Psoas muscle (tissue), 8 donors: ENCODE measurements around the gene ULK4. TPM values are rescaled to one million over a fixed set of nuclear protein-coding genes. Genes with fewer than 3 reads are reported as not detected.

Experiments
- ATAC-seq, 4 donors: fragments of 200-7000 bp; cut with Tn5 transposase; one replicate each; pipeline ENCODE4 v1.9.1; 2020; ENCODE audit warnings: moderate library complexity in 3 of 4, mild to moderate bottlenecking in 2 of 4
- DNase-seq, 2 donors: peaks; one replicate each; pipeline ENCODE4 v3.0.0-alpha.2; 2020
- H3K27ac ChIP-seq: fragments of 200-600 bp; one replicate; pipeline ENCODE4 v1.8.0; 2022
- H3K27me3 ChIP-seq, 3 donors: fragments of 200-600 bp in 1 of 3; one replicate each; pipeline versions ENCODE4 v1.6.1 to v1.8.0; 2013 to 2022; ENCODE audit warnings: low read length in 2 of 3, mild to moderate bottlenecking in 2 of 3, moderate library complexity in 1 of 3; ENCODE audit not compliant: insufficient read depth in 3 of 3
- H3K36me3 ChIP-seq, 2 donors: fragments of 200-600 bp in 1 of 2; one replicate each; pipeline versions ENCODE4 v1.6.1 to v1.8.0; 2013 to 2022; ENCODE audit warnings: low read depth in 1 of 2, mild to moderate bottlenecking in 1 of 2, moderate library complexity in 1 of 2; ENCODE audit not compliant: insufficient read depth in 1 of 2
- H3K4me1 ChIP-seq: fragments of 200-600 bp; one replicate; pipeline ENCODE4 v1.8.0; 2022
- H3K4me3 ChIP-seq: fragments of 200-600 bp; one replicate; pipeline ENCODE4 v1.8.0; 2022; ENCODE audit warnings: mild to moderate bottlenecking
- H3K9me3 ChIP-seq: fragments of 200-600 bp; one replicate; pipeline ENCODE4 v1.8.0; 2022
- WGBS, 3 donors: extraction: QIAGEN DNeasy Blood & Tissue Kit; methylation state at CpG; one replicate each; pipeline versions ENCODE4 v1.1.6 to v1.1.7; 2013; 5-methylcytosine and 5-hydroxymethylcytosine counted together
- intact Hi-C, 2 donors: fragments of 100-400 bp; cut with DNase I; formaldehyde crosslinking; loops; one replicate each; pipeline versions ENCODE4 v1.11.0 to v1.14.2; 2022
- polyA plus RNA-seq, 3 donors: library from polyadenylated mRNA; stranded (reverse); fragments of 200-250 nt; gene quantifications; one replicate each; pipeline ENCODE4 v1.2.3, GENCODE V29; 2013
- total RNA-seq, 4 donors: library from RNA; stranded (reverse); fragmentation: NEBNext Ultra II Directional in 2 of 4; extraction: Animal tissue kit (Norgen Biotek cat#: 25700) in 2 of 4; gene quantifications; one replicate each; pipeline versions ENCODE4 v1.2.1 to v1.2.4, GENCODE V29; 2021 to 2023
- TF ChIP-seq, protein P1 (sequence below): fragments of 200-600 bp; IDR thresholded peaks from one replicate; pipeline ENCODE4 v1.8.0; 2022; ENCODE audit warnings: antibody characterized with exemption
- donor health status: healthy with polysubstance abuse.
- donor health status: DM: no; HTN: no; CAD: no; lungs with moderate emphysema.
- donor health status: Bipolar disorder and iron deficiency.
- donor health status: healthy.
- donor health status: DM: yes; HTN: yes; CAD: no.
- donor health status: DM: no; HTN: no; CAD: no.
- donor health status: DM: no; HTN: no; CAD: no.
- donor health status: DM: yes; HTN: yes; CAD: no.

Gene ULK4
- total and polyA plus RNA-seq, 7 donors: 0.61 to 3.2 (median 1.0) TPM

- H3K4me3 ChIP-seq: no peak overlapping the region
- WGBS, 3 donors: 92 to 98% (median 93%) methylated on average over 2 of the region's 2 CpGs
- no peaks in the 10 kb centered on the region for H3K27me3 ChIP-seq
- H3K4me1 ChIP-seq: no peaks in the 10 kb centered on the region
- TF ChIP-seq, protein P1, sequence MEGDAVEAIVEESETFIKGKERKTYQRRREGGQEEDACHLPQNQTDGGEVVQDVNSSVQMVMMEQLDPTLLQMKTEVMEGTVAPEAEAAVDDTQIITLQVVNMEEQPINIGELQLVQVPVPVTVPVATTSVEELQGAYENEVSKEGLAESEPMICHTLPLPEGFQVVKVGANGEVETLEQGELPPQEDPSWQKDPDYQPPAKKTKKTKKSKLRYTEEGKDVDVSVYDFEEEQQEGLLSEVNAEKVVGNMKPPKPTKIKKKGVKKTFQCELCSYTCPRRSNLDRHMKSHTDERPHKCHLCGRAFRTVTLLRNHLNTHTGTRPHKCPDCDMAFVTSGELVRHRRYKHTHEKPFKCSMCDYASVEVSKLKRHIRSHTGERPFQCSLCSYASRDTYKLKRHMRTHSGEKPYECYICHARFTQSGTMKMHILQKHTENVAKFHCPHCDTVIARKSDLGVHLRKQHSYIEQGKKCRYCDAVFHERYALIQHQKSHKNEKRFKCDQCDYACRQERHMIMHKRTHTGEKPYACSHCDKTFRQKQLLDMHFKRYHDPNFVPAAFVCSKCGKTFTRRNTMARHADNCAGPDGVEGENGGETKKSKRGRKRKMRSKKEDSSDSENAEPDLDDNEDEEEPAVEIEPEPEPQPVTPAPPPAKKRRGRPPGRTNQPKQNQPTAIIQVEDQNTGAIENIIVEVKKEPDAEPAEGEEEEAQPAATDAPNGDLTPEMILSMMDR: no peak
- DNase-seq (no peak), ATAC-seq (no peak)
- intact Hi-C loops: no loop called here
- H3K36me3 ChIP-seq: no peaks in the 10 kb centered on the region
- H3K9me3 ChIP-seq: no peaks in the 10 kb centered on the region
- H3K27ac ChIP-seq: no peak overlapping the region
Observed at GRCh38 chr3:41308119-41308518, 653.8 kb downstream of the ULK4 start.

GRCh38 chr3:41307065-41307464 lies 654.8 kb downstream of the ULK4 start:
- Histone ChIP-seq H3K9me3 (no peaks in the 10 kb centered on the region), H3K36me3 (no peaks in the 10 kb centered on the region), H3K4me3 (no peak overlapping the region), H3K27ac (no peak overlapping the region), H3K4me1 (no peaks in the 10 kb centered on the region), H3K27me3 (no peaks in the 10 kb centered on the region)
- DNase-seq (no peak), ATAC-seq (no peak)
- TF ChIP-seq, protein P1: no peak
- intact Hi-C loops: no loop called here
- 52 to 66% (median 65%) methylated on average over 2 of the region's 2 CpGs for WGBS, 3 donors

GRCh38 chr3:41304593-41304992 lies 657.3 kb downstream of the ULK4 start:
- intact Hi-C loops: no loop called here
- ATAC-seq: peak in 3 of 4 donors; percentile 22 to 66 (median 33)
- Histone ChIP-seq H3K27ac (no peak overlapping the region), H3K36me3 (no peaks in the 10 kb centered on the region), H3K9me3 (no peaks in the 10 kb centered on the region), H3K27me3 (no peaks in the 10 kb centered on the region), H3K4me1 (no peaks in the 10 kb centered on the region), H3K4me3 (no peak overlapping the region)
- TF ChIP-seq, protein P1: no peak
- 9 to 13% (median 11%) methylated on average over 2 of the region's 2 CpGs for WGBS, 3 donors
- no peak for DNase-seq

DNA sequence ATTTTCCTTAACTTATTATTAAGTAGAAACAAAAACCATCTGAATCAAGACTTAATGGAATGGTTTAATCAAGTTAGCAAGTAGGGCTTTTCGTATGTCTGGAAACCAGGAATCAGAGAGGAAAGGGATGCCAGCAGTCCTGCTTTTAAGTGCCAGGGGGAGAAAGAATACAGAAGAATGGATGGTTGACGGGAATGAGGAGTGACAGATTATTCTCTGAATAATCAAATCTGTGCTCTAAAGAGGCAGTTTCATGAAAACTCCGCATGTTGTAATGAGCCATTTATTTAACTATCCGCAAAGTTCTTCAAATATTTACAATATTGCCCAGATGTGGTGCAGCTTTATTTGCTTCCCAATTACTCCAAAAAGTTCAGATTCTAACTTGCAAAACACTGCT lies 659.6 kb downstream of the ULK4 start:
- TF ChIP-seq, protein P1: no peak
- H3K4me3 ChIP-seq: no peak overlapping the region
- ATAC-seq: no peak

GRCh38 chr3:41301548-41301947 lies 660.4 kb downstream of the ULK4 start:
- ATAC-seq (no peak), DNase-seq (no peak)
- WGBS, 3 donors: 97 to 98% (median 97%) methylated on average over 3 of the region's 3 CpGs
- intact Hi-C loops: no loop called here
- Histone ChIP-seq H3K4me1 (no peaks in the 10 kb centered on the region), H3K27ac (no peak overlapping the region), H3K4me3 (no peak overlapping the region), H3K9me3 (no peaks in the 10 kb centered on the region), H3K36me3 (no peaks in the 10 kb centered on the region), H3K27me3 (no peaks in the 10 kb centered on the region)
- TF ChIP-seq, protein P1: no peak

More for the DNA sequence above, 659.6 kb downstream of the ULK4 start:
- Histone ChIP-seq H3K27ac (no peak overlapping the region), H3K36me3 (no peaks in the 10 kb centered on the region), H3K9me3 (no peaks in the 10 kb centered on the region), H3K4me1 (no peaks in the 10 kb centered on the region), H3K27me3 (no peaks in the 10 kb centered on the region)
- intact Hi-C loops: no loop called here
- DNase-seq: no peak
- 90 to 94% (median 91%) methylated on average over 4 of the region's 4 CpGs for WGBS, 3 donors
